K562 (cell line): ENCODE data around the gene AP1B1. TPM values are rescaled to one million over a fixed set of nuclear protein-coding genes. Genes with fewer than 3 reads are reported as not detected.

ENCODE experiments used
- HIVEP1 ChIP-seq: fragments of 250-450 bp; sonication (Bioruptor Pico); IDR thresholded peaks from 2 replicates; pipeline ENCODE4 v1.4.0; 2020; ENCODE audit warnings: mild to moderate bottlenecking
- XRCC3 ChIP-seq: fragments of 450-650 bp; IDR thresholded peaks from 2 replicates; pipeline ENCODE4 v1.6.1; 2017; ENCODE audit warnings: mild to moderate bottlenecking, moderate library complexity
- polyA plus RNA-seq, 8 experiments: library from polyadenylated mRNA; depleted of rRNA in 4 of 8; stranded (reverse) in 5 of 8; unstranded in 3 of 8; fragments of >200 nt; fragmentation: Nextera tagmentation in 2 of 8; fragmentation: Illumina TruSeq in 1 of 8; extraction: Ambion mirVana in 2 of 8; extraction: Trizol in 1 of 8; gene quantifications; 2 replicates each; pipeline versions ENCODE4 v1.2.1 to v1.2.3, GENCODE V29; 2011 to 2014; ENCODE audit warnings: inconsistent platforms in 1 of 8, missing spikeins in 1 of 8
- total RNA-seq, 7 experiments: library from RNA; depleted of rRNA in 6 of 7; stranded (reverse); fragments of >200 nt in 6 of 7; fragmentation: Illumina TruSeq in 2 of 7; extraction: Trizol in 2 of 7; gene quantifications; 2 replicates each; pipeline versions ENCODE4 v1.2.1 to v1.2.3, GENCODE V29; 2011 to 2021; ENCODE audit warnings: low replicate concordance in 1 of 7
- TF ChIP-seq, protein P1 (sequence below): sonication (generic); formaldehyde crosslinking; IDR thresholded peaks from 2 replicates; pipeline ENCODE4 v1.8.0; 2023; ENCODE audit warnings: mild to moderate bottlenecking, missing genetic modification reagents
- TF ChIP-seq, protein P2 (sequence below): fragments of 450-650 bp; conservative IDR thresholded peaks from 2 replicates; pipeline ENCODE4 v1.6.1; 2016; ENCODE audit warnings: missing genetic modification characterization, low read depth, mild to moderate bottlenecking, missing compliant biosample characterization, moderate library complexity

AP1B1 gene
- total and polyA plus RNA-seq, 9 of the 15 experiments (the other 6 are each of a cell fraction or from before 2014, with no cell fraction given), result 1.2 to 60.9 (median 30.1) TPM

DNA sequence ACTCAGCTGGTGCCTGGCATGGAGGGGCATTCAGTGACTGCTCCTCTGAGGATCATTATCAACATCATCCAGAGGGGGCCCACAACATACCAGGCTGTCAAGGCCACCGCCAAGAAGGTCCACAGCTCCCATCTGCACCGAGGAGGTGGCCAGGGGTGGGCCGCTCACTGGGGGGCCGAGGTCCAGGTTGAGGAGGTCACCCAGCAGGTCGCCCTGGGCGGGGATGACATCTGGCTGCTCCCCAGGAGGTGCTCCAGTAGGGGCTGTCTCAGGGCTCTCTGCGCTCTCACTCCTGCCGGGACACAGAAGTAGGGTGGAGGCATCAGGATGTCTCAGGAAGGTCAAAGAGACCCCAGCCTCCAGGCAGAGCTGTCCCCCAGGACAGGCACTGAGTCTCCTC lies 47.8 kb downstream of the AP1B1 start (continued):
- TF ChIP-seq, protein P1, sequence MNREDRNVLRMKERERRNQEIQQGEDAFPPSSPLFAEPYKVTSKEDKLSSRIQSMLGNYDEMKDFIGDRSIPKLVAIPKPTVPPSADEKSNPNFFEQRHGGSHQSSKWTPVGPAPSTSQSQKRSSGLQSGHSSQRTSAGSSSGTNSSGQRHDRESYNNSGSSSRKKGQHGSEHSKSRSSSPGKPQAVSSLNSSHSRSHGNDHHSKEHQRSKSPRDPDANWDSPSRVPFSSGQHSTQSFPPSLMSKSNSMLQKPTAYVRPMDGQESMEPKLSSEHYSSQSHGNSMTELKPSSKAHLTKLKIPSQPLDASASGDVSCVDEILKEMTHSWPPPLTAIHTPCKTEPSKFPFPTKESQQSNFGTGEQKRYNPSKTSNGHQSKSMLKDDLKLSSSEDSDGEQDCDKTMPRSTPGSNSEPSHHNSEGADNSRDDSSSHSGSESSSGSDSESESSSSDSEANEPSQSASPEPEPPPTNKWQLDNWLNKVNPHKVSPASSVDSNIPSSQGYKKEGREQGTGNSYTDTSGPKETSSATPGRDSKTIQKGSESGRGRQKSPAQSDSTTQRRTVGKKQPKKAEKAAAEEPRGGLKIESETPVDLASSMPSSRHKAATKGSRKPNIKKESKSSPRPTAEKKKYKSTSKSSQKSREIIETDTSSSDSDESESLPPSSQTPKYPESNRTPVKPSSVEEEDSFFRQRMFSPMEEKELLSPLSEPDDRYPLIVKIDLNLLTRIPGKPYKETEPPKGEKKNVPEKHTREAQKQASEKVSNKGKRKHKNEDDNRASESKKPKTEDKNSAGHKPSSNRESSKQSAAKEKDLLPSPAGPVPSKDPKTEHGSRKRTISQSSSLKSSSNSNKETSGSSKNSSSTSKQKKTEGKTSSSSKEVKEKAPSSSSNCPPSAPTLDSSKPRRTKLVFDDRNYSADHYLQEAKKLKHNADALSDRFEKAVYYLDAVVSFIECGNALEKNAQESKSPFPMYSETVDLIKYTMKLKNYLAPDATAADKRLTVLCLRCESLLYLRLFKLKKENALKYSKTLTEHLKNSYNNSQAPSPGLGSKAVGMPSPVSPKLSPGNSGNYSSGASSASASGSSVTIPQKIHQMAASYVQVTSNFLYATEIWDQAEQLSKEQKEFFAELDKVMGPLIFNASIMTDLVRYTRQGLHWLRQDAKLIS (CRISPR knock-in tag), result no peak
- TF ChIP-seq XRCC3 (no peak), HIVEP1 (CRISPR knock-in tag) (no peak)
- TF ChIP-seq, protein P2, sequence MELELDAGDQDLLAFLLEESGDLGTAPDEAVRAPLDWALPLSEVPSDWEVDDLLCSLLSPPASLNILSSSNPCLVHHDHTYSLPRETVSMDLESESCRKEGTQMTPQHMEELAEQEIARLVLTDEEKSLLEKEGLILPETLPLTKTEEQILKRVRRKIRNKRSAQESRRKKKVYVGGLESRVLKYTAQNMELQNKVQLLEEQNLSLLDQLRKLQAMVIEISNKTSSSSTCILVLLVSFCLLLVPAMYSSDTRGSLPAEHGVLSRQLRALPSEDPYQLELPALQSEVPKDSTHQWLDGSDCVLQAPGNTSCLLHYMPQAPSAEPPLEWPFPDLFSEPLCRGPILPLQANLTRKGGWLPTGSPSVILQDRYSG (tag), result no peak
